IPS-11a (cell line): ENCODE measurements around the gene REEP2.
"Not testable (repeated sequence)": the region's sequence is repeated elsewhere in the genome, so short reads cannot be mapped to it uniquely, and the experiment has no call there.

Experiments
- H3K4me3 ChIP-seq: one replicate; pipeline ENCODE4 v1.5.1; 2013; ENCODE audit warnings: low read depth, low read length, control low read depth

REEP2 gene

GRCh38 chr5:138466125-138466899 is 27.5 kb downstream of the REEP2 start:
- peak overlapping the region; percentile 85 for H3K4me3 ChIP-seq

- peak overlapping the region; percentile 85 for H3K4me3 ChIP-seq
Observed at GRCh38 chr5:138466900-138467710, 28.2 kb downstream of the REEP2 start.

- peak overlapping the region; percentile 27 for H3K4me3 ChIP-seq
Observed at GRCh38 chr5:138467711-138468132, 28.9 kb downstream of the REEP2 start.

GRCh38 chr5:138468133-138468965 is 29.5 kb downstream of the REEP2 start:
- peak overlapping the region; percentile 27 for H3K4me3 ChIP-seq

GRCh38 chr5:138468966-138469539 is 30.2 kb downstream of the REEP2 start:
- no peak overlapping the region for H3K4me3 ChIP-seq

- H3K4me3 ChIP-seq, result no peak overlapping the region
Observed at GRCh38 chr5:138469540-138470321, 30.9 kb downstream of the REEP2 start.

- H3K4me3 ChIP-seq, result no peak overlapping the region
Observed at GRCh38 chr5:138470322-138471051, 31.6 kb downstream of the REEP2 start.

- no peak overlapping the region for H3K4me3 ChIP-seq
Observed at GRCh38 chr5:138471052-138471361, 32.1 kb downstream of the REEP2 start.

GRCh38 chr5:138472353-138472752 is 33.5 kb downstream of the REEP2 start:
- H3K4me3 ChIP-seq, result no peak overlapping the region

GRCh38 chr5:138473151-138473550 is 34.3 kb downstream of the REEP2 start:
- not testable (repeated sequence) for H3K4me3 ChIP-seq

GRCh38 chr5:138476918-138477317 is 38.1 kb downstream of the REEP2 start:
- H3K4me3 ChIP-seq, result no peak overlapping the region

- no peak overlapping the region for H3K4me3 ChIP-seq
Observed at GRCh38 chr5:138482638-138483037, 43.8 kb downstream of the REEP2 start.

GRCh38 chr5:138488481-138488945 is 49.7 kb downstream of the REEP2 start:
- no peak overlapping the region for H3K4me3 ChIP-seq

GRCh38 chr5:138489683-138490061 is 50.8 kb downstream of the REEP2 start:
- H3K4me3 ChIP-seq, result no peak overlapping the region

- H3K4me3 ChIP-seq, result no peak overlapping the region
Observed at GRCh38 chr5:138490648-138491283, 51.9 kb downstream of the REEP2 start.

- peak overlapping the region; percentile 6 for H3K4me3 ChIP-seq
Observed at GRCh38 chr5:138491284-138491648, 52.4 kb downstream of the REEP2 start.

- peak overlapping the region; percentile 33 for H3K4me3 ChIP-seq
Observed at GRCh38 chr5:138491669-138492559, 53.1 kb downstream of the REEP2 start.

- peak overlapping the region; percentile 33 for H3K4me3 ChIP-seq
Observed at GRCh38 chr5:138492560-138493045, 53.7 kb downstream of the REEP2 start.
